Pulmonary artery endothelial cell (primary cell): ENCODE measurements around the gene GGN. TPM values are rescaled to one million over a fixed set of nuclear protein-coding genes. Genes with fewer than 3 reads are reported as not detected.

Experiments used
- total RNA-seq: library from RNA; depleted of rRNA; stranded (reverse); fragments of >200 nt; gene quantifications from 2 replicates; pipeline ENCODE4 v1.2.3, GENCODE V29; 2014

The GGN gene
- total RNA-seq, 1 donor from 2014 or later = 0.33 TPM

Other genes with a start within 250 kb of the GGN start
- 1.3 and 1.8 TPM in 2 replicates for gene DPF1, start 163.8 kb downstream of the GGN start, total RNA-seq
- gene PPP1R14A, start 131.7 kb downstream of the GGN start, total RNA-seq = 0.66 and 3.0 TPM in 2 replicates
- gene SPINT2, start 123.5 kb downstream of the GGN start, total RNA-seq = 5.9 and 12.6 TPM in 2 replicates
- 27.9 and 33.4 TPM in 2 replicates for gene C19orf33, start 83.8 kb downstream of the GGN start, total RNA-seq
- 78.7 and 98.5 TPM in 2 replicates for gene YIF1B, start 72.1 kb downstream of the GGN start, total RNA-seq
- gene KCNK6, start 68.2 kb downstream of the GGN start, total RNA-seq = 7.0 and 13.7 TPM in 2 replicates
- gene CATSPERG, start 52.2 kb downstream of the GGN start, total RNA-seq = 0.73 and 2.3 TPM in 2 replicates
- 316 and 323 TPM in 2 replicates for gene PSMD8, start 13.5 kb downstream of the GGN start, total RNA-seq
- gene SPRED3, start 663 bp upstream of the GGN start, total RNA-seq = 3.4 and 3.6 TPM in 2 replicates
- 7.7 and 8.2 TPM in 2 replicates for gene FAM98C, start 15.1 kb upstream of the GGN start, total RNA-seq
- gene RASGRP4, start 38.2 kb upstream of the GGN start, total RNA-seq = not detected in 2 replicates
- 0.26 TPM in 1 of 2 replicates, not detected in the other for gene RYR1, start 45.7 kb upstream of the GGN start, total RNA-seq
- 0.13 and 0.21 TPM in 2 replicates for gene MAP4K1, start 229.9 kb upstream of the GGN start, total RNA-seq
- gene EIF3K, start 231.2 kb upstream of the GGN start, total RNA-seq = 439 and 457 TPM in 2 replicates